Activated T-helper 1 cell treated with Interleukin-2 at 50 U/mL for 16 hours (primary cell): ENCODE measurements around the gene ANKMY2.

Experiments used
- DNase-seq: peaks from one replicate; pipeline ENCODE4 v3.0.0-alpha.2; 2020; ENCODE audit warnings: low read depth

The ANKMY2 gene

DNA sequence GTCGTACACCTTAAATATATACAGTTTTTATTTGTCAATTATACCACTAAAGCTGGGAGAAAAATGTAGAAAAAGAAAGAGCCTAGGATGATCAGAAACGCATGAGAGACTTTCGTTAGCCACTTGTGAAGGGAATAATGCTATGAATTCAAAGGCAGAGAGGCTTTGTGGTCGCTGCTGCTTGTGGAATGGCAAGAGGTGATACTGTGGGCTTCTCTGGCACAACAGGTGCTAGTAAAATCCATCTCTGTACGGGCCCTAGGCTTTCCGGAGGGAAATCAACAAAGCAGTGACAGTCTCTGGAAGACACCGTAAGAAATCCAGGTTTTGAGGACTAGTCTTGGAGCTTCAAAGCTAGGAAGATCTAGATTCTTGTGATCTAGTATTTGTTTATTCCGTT is 66.3 kb downstream of the ANKMY2 start:
- no peak for DNase-seq

DNA sequence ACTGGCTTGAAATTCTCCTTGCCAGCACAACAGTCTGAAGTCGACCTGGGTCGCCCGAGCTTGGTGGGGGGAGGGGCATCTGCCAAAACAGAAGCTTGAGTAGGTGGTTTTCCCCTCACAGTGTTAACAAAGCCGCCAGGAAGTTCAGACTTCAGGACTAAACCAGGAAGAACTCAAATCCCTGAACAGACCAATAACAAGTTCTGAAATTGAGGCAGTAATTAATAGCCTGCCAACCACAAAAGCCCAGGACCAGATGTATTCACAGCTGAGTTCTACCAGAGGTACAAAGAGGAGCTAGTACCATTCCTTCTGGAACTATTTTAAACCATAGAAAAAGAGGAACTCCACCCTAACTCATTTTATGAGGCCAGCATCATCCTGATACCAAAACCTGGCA is 73.6 kb downstream of the ANKMY2 start:
- DNase-seq: no peak

DNA sequence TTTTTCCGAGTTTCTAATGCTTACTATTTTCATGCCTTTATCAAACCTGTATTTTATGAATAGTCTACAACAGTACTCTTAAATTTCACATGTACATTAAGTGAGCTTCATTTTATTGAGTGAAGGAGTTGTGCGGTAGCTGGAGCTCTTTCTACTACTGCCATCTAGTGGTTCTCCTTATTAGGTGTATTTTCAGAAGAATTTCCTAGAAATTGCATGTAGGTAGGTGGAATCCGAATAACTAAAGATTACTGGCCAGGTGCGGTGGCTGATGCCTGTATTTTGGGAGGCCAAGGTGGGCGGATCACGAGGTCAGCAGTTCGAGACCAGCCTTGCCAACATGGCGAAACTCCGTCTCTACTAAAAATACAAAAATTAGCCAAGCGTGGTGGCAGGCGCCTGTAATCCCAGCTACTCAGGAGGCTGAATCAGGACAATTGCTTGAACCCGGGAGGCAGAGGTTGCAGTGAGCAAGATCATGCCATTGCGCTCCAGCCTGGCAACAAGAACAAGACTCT is 80.6 kb downstream of the ANKMY2 start:
- DNase-seq: no peak

DNA sequence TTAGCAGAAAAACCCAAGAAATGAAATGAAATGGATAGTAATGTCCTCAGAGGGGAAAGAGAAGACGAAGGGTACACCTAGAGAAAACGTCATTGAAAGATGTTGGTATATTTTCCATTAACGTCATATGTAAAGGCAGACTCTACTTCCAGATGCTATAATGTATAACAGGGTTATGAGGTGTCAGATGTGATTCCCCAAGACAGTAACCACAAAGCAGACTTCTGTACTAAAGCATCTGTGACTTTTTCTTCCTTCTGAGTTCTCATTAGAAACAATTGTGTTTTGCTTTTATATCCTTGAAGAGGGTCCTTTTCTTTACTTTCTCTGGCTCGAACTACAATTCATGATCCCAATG is 81.6 kb downstream of the ANKMY2 start:
- DNase-seq: no peak

DNA sequence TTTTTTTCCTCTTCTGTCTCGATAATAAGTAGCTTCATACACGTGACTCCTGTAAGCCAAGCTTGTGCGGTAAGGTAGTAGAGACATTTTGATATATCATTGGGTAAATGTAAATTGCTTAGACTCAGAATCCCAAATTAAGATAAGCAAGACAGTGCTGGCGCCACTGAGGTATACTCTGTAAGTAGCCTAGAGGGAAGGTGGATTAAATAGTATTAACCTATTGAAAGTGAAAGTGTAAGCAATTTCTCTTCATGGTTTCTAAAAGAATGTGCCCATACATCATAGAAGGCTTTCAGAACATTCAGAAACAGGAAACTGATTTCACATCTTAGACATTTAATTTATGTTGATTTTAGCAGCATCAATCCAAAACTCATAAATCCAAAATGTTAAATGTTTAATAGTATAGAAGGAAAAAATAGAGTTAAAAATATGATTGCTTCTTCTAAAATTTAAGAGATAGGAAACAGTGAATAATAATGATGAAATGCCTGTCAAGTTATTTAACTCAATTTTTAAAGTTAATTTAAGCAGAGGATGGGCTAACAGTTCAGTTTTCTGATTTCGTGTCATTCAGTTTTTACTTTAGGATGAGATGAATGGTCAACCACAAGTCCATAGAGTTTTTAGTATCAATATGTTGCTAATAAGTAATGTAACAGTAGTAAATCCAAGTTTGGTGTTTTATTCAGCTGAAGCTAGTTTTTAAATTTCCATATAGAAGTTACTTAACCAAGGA is 82.1 kb downstream of the ANKMY2 start:
- no peak for DNase-seq

DNA sequence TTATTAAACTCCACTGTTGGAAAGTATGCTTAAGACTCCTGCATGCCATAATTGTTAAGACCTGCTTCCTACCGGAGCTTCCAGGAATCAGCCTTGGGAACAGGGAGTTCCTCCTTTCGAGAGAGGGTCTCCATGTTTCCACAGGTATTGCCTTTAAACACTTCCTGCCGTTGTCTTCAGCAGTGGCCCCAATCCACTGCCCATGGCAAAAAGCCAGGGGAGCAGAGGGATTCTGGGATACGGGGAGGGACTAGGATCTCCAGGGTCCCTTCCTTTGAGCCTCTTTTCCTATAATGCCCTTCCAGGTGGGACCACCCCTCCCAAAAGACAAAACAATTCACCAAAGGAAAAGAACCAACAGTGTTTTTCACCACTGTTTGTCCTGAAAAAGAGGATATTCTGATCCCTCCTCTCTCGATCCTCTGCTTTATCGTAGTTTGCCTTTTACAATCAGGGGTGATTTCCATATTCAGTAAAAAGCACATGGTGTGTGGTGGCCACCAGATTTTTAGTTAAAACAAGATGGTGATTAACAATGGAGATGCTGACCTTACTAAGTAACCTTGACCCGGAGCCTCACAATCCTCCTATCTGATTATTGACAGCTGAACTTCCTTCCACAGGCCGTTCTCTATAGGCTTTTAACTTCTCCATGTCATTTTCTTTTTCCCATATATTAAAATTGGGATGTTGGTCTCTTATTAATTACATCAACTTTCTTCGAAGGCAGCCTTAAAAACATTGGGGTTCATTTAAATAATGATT is 82.9 kb downstream of the ANKMY2 start:
- no peak for DNase-seq

DNA sequence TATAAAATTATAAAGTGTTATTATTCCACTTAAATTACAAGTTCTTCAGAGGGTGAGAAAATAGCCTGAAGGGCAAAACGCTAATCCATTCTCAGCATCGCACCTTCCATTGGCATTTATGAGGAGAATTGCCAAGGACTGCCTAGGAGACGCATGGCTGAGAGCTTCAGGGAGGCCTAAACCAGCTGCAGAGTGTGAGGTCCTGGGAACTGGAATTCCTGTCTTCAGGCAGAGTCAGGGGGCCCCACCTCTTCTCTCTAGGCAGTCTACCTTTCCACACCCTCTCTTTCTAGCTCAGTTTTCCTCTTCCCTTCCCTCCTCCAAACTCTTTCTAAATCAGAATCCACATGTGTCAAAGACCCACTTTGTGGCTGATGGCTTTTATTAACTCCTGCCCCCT is 83.6 kb downstream of the ANKMY2 start:
- no peak for DNase-seq

DNA sequence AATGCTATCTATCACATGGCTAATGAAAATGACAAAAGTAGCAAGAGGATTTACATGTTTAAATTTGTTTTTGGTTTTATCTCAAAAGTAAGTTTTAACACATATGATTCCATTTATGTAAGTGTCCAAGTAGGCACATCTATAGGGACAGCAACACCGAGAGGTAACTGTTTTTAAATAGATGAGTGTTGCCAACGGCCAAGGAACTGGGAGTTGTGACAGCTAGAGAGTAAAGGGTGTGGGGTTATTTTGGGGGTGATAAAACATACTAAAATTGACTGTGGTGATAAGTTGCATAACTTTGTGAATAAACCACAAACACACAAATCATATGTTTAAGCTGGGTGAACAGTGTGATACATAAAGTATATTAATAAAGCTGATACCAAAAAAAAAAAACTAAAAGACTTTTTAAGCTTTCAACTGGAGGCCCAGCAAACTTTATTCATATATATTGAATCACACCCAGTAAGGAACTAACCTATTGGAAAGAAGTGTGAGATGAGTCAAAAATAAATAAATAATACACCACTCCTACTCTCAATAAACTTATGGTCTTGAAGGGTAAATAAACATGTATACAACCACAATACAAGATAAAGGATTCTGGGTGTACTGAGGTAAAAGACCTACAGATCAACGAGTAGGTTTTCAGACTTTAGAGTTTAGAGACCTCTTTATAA is 85.9 kb downstream of the ANKMY2 start:
- DNase-seq: no peak

DNA sequence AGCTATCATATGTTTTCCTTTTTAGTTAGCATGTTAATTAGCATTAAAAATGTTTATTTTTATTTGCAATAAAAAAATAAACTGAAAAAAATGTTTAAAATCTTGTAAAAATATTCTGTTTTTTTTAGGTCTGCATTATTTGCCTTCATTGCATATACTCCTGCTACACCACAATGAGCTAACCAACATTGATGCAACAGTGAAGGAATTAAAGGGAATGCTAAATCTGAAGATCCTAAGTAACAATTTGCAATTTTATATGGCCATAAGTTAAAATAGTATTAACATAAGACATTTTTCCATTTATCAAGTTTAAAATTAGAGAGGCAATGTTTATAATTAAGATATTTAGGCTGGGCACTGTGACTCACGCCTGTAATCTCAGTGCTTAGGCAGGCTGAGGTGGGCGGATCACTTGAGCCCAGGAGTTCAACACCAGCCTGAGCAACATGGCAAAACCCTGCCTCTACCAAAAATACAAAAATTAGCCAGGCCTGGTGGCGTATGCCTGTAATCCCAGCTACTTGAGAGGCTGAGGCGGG is 86.7 kb downstream of the ANKMY2 start:
- no peak for DNase-seq

DNA sequence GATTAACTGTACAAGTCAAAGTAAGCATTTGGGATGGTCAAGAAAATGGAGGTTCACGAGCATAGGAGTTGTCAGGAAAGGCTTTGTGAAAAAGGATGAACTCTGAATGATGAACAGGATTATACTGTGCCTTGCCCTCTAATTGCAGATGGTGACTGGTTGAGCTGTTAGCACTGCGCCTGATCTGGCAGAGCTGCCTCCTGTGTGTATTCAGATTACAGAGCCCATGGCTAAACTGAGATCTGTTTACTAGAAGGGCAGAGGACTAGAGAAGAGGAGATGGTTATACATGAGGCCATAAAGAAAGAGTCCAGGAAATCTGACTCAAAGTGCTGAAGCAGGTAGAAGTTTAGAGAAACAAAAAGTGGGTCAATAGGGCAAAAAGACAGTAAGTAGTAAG is 89.2 kb downstream of the ANKMY2 start:
- DNase-seq: no peak

DNA sequence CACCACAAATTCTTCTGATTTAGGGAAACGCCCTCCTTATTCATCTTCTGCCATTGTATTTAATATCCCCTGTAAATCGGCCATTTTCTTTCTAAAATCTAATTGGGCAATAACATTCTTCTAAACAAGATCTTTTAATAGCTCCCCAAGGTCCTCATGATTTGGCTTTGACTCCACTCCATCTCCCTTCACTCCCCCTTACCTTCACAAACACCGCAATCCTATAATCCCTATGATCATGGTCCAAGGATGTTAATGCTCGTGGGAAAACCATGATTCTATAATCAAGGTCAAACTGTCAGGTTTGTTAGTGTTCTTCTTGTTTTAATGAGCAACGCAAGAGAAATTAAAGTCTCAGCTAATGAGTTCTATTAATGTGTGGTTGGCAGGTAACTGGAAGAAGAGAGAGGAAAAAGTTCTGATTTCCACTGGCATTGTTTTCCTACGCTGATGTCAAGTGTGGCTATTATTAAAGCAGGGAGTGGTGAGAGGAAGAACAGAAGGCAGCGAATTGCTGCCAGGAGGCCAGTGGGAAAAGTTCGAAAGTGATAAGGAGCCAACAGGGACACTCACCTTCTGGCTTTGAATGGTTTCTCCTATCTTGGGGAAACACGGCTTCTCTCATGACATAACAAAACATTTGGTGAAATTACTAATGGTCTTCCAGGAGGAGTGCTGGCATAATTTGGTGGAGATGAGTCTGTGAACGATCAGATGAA is 90.9 kb downstream of the ANKMY2 start:
- no peak for DNase-seq

DNA sequence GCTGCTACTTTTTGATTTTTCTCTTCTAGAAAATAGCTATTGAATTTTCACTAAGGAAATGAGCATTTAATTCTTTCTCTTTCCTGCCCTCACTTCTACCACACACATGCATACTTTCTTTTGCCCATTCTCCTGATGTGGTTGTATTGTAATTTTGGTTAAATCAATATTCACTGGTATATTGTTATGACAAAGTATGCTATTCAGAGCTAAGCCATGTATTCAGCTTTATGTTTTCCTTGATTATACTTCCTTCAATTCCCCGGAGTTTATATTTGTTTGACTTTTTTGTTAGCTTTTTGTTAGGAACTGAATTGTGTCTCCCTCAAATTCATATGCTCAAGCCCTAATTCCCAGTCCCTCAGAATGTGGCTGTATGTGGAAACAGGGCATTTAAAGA is 94.9 kb downstream of the ANKMY2 start:
- DNase-seq: no peak
